Fibroblast of villous mesenchyme (primary cell): ENCODE results near the gene CTNND2. TPM values are rescaled to one million over a fixed set of nuclear protein-coding genes. Genes with fewer than 3 reads are reported as not detected.

Experiments
- DNase-seq: peaks from one replicate; pipeline ENCODE4 v3.0.0-alpha.2; 2010; ENCODE audit warnings: low read depth
- H3K4me3 ChIP-seq: 2 replicates; pipeline ENCODE4 v1.5.1; 2011; ENCODE audit warnings: low read depth, mild to moderate bottlenecking, low read length
- total RNA-seq: library from RNA; depleted of rRNA; stranded (reverse); fragments of >200 nt; gene quantifications from 2 replicates; pipeline ENCODE4 v1.2.3, GENCODE V29; 2012
- TF ChIP-seq, protein P1 (sequence below): IDR thresholded peaks from 2 replicates; pipeline ENCODE4 v1.5.1; 2012; ENCODE audit warnings: low read depth, mild to moderate bottlenecking, low read length; ENCODE audit not compliant: insufficient read depth

The CTNND2 gene
- total RNA-seq, 1 donor, result not detected

GRCh38 chr5:11150976-11151375 is 753.3 kb downstream of the CTNND2 start:
- no peak overlapping the region for H3K4me3 ChIP-seq
- no peak for DNase-seq
- TF ChIP-seq, protein P1, sequence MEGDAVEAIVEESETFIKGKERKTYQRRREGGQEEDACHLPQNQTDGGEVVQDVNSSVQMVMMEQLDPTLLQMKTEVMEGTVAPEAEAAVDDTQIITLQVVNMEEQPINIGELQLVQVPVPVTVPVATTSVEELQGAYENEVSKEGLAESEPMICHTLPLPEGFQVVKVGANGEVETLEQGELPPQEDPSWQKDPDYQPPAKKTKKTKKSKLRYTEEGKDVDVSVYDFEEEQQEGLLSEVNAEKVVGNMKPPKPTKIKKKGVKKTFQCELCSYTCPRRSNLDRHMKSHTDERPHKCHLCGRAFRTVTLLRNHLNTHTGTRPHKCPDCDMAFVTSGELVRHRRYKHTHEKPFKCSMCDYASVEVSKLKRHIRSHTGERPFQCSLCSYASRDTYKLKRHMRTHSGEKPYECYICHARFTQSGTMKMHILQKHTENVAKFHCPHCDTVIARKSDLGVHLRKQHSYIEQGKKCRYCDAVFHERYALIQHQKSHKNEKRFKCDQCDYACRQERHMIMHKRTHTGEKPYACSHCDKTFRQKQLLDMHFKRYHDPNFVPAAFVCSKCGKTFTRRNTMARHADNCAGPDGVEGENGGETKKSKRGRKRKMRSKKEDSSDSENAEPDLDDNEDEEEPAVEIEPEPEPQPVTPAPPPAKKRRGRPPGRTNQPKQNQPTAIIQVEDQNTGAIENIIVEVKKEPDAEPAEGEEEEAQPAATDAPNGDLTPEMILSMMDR, result no peak

DNA sequence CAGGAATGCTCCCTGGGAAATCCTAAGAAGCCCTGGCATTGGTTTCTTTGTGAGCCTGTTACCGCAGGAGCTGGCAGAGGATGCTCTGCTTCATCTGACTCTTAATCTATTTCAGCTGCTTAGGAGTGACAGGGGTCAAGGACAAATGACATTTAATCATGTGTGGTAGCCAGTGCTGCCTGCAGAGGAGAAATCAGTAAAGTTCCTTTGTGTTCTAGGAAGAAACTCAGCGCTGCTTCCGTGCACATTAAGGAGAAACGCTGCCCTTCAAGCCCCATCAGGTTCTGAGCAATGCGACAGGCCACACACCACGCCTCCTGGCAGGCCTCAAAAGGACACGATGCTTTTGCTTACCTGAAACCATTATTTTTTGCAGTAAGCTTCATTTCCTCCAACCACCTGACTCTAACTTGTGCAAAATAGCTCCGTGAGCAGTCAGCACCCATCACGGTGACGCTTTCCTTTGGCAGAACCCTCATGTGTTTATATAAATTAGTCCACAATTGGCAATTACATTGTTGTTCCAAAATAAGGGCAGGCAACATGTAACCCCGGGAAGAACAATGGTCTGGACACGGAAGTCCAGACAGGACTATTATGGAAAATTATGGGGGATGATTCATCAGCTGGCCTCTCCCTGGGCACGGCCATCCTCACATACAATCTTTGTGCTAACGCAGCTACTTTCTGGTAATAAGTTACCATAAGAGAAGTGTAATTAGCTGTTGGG is 755.3 kb downstream of the CTNND2 start:
- H3K4me3 ChIP-seq, result no peak overlapping the region
- no peak for DNase-seq
- TF ChIP-seq, protein P1, result no peak

DNA sequence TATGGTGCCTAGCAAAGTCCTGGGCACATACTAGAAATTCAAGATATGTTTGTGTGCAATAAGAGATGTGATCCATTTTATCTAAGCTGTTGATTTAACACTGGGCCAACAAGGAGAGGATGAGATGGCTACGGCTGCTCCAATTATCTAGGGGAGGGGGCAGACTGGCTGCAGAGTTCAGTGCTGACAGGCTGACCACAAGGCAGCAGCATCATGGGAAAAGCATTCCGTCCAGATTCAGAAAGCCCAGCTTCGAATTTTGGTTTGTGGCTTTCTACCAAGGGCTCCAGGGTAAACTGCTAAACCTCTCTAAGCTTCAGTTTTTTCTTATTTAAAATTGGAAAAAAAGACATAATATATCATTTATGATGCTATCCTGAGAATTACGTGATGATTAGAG is 758.1 kb downstream of the CTNND2 start:
- H3K4me3 ChIP-seq, result no peak overlapping the region
- TF ChIP-seq, protein P1, result no peak
- no peak for DNase-seq

- H3K4me3 ChIP-seq, result no peak overlapping the region
- TF ChIP-seq, protein P1, result no peak
- DNase-seq, result no peak
Observed at GRCh38 chr5:11143456-11144267, 760.6 kb downstream of the CTNND2 start.

DNA sequence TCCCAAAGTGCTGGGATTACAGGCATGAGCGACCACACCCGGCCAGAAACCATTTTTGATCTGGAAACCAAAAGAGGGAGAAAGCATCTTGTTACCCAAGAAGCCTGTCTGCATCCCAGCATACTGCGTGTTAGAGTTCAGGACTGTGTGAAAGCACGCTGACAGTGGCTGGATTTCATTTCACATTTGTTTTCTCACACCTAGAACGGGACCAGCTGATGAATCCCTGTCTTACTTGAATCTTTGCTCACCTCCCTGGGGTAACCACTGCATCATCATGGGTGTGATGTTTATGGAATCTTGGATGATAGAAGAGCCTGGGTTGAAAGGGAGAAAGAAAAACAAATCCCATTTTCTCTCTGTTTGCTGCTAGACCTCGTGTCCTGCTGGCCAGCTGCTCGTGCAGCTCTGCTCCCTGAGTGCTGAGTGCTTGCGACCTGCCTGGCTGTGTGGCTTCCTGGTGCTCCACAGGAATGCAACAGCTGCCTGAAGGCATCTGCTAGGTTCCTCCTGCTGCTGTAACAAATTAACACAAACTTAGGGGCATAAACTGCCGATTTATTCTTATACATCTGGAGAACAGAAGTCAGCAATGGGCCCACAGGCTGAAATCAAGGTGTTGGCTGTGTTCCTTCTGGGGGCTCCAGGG is 764.9 kb downstream of the CTNND2 start:
- no peak overlapping the region for H3K4me3 ChIP-seq
- TF ChIP-seq, protein P1, result no peak

DNA sequence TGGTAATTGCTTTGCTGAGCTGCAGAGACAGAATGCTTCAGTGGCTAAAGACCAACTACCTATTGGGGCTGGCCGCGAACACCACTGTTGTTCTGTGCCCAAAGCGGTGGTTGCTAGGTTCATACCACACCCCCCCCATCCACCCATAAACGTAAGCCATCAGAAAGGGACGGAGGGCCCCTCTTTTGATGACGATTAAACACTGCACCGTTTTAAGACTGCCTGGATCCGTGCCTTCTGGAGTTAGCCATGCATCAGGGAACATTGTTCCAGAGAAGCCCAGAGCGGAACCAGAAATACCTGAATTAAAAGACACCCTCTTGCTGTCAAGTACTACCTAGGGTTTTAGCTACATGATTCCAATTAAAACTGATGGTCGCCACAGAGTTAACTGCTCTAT is 774.1 kb downstream of the CTNND2 start:
- DNase-seq, result no peak

More for the DNA sequence above, 764.9 kb downstream of the CTNND2 start:
- no peak for DNase-seq

More for the DNA sequence above, 774.1 kb downstream of the CTNND2 start:
- no peak overlapping the region for H3K4me3 ChIP-seq
- TF ChIP-seq, protein P1, result no peak
